ENCODE data around the gene CD300LB.
"Not testable (repeated sequence)": the region's sequence is repeated elsewhere in the genome, so short reads cannot be mapped to it uniquely, and the experiment has no call there.

The CD300LB gene

DNA sequence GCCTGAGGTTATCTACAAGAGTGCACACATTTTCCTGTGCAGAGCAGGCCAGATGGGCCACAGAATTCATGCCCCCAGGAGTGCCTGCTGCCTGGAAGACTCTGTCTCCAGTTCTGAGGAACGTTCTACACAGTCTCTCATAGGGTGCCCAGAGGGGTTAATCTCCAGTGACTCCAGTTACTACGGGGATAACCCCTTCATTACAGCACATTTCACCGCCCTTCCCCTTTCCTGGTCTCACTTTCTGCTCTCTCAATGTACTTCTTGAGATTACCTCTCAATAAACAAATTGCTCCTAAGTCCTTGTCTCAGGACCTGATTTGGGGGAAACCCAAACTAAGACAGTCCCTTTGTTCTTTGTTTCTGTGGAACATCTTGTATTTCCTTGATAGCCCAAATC, 30.3 kb upstream of the CD300LB start:
- DNase-seq (ENCODE audit: insufficient read length, low spot score): no peak
- FAIRE-seq: no peak
- TF ChIP-seq POLR2A (IDR thresholded peaks at IDR 0.05; ENCODE audit: low read depth, low read length): no peak

DNA sequence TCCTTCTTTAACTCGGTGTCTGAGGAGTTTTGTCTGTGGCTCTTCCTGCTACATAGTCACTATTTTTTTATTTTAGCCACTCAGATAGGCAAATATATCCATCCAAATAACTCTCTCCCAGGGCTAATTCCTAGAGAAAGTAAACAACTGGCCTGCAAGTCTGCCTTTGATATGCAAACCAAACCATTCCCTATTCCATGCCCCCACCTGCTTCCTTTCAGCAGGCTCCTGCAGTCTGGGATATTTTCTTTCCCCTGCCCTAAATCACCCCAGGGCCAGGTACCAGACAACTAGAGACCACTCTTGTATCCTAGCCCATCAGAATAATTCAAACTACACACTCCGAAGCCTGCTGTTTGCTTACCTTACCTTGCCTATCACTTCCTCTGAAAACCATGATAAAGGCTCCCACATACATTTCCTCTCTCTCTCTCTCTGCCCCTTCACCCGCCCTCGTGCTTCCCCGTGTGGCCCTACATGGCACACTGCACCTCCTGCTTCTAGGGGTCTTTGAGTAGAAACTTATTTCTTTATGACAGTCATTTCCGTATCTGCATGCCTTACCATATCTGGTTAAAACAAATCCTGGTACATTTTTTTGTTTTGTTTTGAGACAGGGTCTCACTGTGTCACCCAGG, 27.7 kb upstream of the CD300LB start:
- no peak for TF ChIP-seq POLR2A (IDR thresholded peaks at IDR 0.05; ENCODE audit: low read depth, low read length)
- no peak for DNase-seq (ENCODE audit: insufficient read length, low spot score)
- FAIRE-seq: no peak

GRCh38 chr17:74558402-74558801, 27.1 kb upstream of the CD300LB start:
- DNase-seq (ENCODE audit: insufficient read length, low spot score); FAIRE-seq: not testable (repeated sequence)

GRCh38 chr17:74555427-74555940, 24.2 kb upstream of the CD300LB start:
- no peak for FAIRE-seq
- TF ChIP-seq POLR2A (IDR thresholded peaks at IDR 0.05; ENCODE audit: low read depth, low read length): no peak
- no peak for DNase-seq (ENCODE audit: insufficient read length, low spot score)

DNA sequence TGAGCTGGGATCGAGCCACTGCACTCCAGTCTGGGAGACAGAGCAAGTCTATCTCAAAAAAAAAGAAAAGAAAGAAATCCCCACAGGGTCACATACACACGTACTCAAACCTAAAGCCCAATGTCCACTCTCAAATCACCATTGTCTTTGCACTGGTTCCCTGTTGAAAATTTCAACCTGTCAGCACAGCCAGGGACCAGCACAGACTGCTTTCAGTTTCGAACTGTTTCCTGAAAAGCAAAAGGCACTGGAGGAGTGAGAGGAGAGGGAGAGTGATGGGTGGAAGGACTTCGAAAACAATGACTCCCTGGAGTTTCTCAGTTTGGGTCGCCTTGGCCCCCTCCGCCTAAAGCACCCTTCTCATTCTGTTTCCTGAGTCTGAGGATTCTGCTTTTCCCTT, 23.6 kb upstream of the CD300LB start:
- no peak for FAIRE-seq
- no peak for DNase-seq (ENCODE audit: insufficient read length, low spot score)
- TF ChIP-seq POLR2A (IDR thresholded peaks at IDR 0.05; ENCODE audit: low read depth, low read length): no peak

DNA sequence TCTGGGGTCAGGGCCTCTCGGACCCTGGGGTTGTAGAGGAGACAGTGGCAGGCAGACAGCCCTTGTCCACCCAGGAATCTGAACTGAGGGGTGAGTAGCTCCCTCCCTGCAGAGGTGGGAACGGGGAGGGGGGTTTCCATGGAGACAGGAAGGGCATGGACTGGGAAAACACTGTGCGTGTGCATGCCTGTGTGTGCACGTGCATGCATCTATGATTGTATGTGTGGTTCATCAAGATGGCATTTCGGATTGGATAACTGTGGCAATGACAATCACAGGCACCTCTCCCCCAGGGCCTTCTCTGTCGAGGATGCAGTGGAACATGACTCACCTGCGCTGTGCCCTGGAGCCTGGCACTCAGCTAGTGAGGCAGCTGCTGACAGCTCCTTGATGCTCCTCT, 20.8 kb upstream of the CD300LB start:
- FAIRE-seq (no peak), DNase-seq (ENCODE audit: insufficient read length, low spot score) (no peak)
- TF ChIP-seq POLR2A (IDR thresholded peaks at IDR 0.05; ENCODE audit: low read depth, low read length): no peak

DNA sequence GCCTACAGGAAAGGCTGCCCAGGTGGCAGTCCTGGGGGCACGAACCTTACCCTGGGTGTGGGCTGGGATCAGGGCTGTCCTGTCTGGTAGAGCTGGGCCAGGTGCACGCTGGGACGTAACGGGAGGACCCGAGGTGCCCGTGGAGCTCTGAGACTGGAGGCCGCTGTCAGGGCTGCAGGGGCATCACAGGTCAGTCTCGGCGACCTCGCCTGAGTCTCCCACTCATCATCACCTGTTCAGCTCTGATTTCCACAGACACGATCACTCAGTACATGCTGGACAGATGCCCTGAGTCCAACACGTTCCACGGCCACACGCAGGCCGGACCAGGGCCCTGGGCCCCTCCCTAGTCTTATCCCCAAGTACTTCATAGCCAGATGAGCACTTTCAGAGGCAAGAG, 19.3 kb upstream of the CD300LB start:
- FAIRE-seq: no peak
- DNase-seq (ENCODE audit: insufficient read length, low spot score): no peak
- no peak for TF ChIP-seq POLR2A (IDR thresholded peaks at IDR 0.05; ENCODE audit: low read depth, low read length)

GRCh38 chr17:74549343-74549742, 18.1 kb upstream of the CD300LB start:
- no peak for DNase-seq (ENCODE audit: insufficient read length, low spot score)
- no peak for FAIRE-seq
- TF ChIP-seq POLR2A (IDR thresholded peaks at IDR 0.05; ENCODE audit: low read depth, low read length): no peak

DNA sequence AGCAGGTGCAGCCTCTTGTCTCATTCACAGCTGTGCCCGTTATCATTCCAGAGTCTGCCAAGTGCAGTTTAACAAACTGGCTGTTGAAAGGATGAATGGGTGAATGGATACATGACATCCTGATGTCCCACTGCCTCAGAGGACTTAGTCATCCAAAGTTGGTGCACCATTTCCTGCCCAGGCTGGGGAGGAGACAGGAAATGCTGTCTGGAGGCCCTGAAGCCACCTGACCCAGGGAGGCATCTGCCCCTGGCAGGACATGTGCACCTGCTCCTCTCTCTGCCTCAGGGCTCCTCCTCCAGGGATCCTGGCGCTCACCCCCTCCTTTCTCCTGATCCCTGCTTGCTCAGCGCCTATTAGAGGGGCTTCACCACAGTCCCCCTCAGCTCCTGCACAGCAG, 16.5 kb upstream of the CD300LB start:
- no peak for TF ChIP-seq POLR2A (IDR thresholded peaks at IDR 0.05; ENCODE audit: low read depth, low read length)
- peak; percentile 32 for DNase-seq (ENCODE audit: insufficient read length, low spot score)
- FAIRE-seq: no peak

GRCh38 chr17:74547264-74547663, 16.0 kb upstream of the CD300LB start:
- no peak for FAIRE-seq
- no peak for DNase-seq (ENCODE audit: insufficient read length, low spot score)
- no peak for TF ChIP-seq POLR2A (IDR thresholded peaks at IDR 0.05; ENCODE audit: low read depth, low read length)

- DNase-seq (ENCODE audit: insufficient read length, low spot score) (no peak), FAIRE-seq (no peak)
- TF ChIP-seq POLR2A (IDR thresholded peaks at IDR 0.05; ENCODE audit: low read depth, low read length): no peak
Measured at GRCh38 chr17:74546586-74546985, 15.3 kb upstream of the CD300LB start.

- TF ChIP-seq POLR2A (IDR thresholded peaks at IDR 0.05; ENCODE audit: low read depth, low read length): peak; percentile 30; the same call in 1 of the 2 replicates
- no peak for FAIRE-seq
- DNase-seq (ENCODE audit: insufficient read length, low spot score): no peak
Measured at GRCh38 chr17:74545843-74546230, 14.6 kb upstream of the CD300LB start, which contains the start of gene CD300C. TSS of gene CD300C (minus strand) at chr17:74546115. CDS start at chr17:74545782, 333 bp downstream.

GRCh38 chr17:74544991-74545842, 13.9 kb upstream of the CD300LB start:
- FAIRE-seq: no peak
- DNase-seq (ENCODE audit: insufficient read length, low spot score): no peak
- no peak for TF ChIP-seq POLR2A (IDR thresholded peaks at IDR 0.05; ENCODE audit: low read depth, low read length)

- no peak for DNase-seq (ENCODE audit: insufficient read length, low spot score)
- FAIRE-seq: no peak
- TF ChIP-seq POLR2A (IDR thresholded peaks at IDR 0.05; ENCODE audit: low read depth, low read length): no peak
Measured at GRCh38 chr17:74543891-74544760, 12.9 kb upstream of the CD300LB start.
